ENCODE results near the gene RBM6.
"Not testable (repeated sequence)": the region's sequence is repeated elsewhere in the genome, so short reads cannot be mapped to it uniquely, and the experiment has no call there.

The RBM6 gene

GRCh38 chr3:49929291-49930167, 10.4 kb upstream of the RBM6 start, which contains the start of gene MON1A:
TSS of gene MON1A (minus strand) at chr3:49929811. CDS start at chr3:49913346, 16,465 bp downstream.
- H4K8ac ChIP-seq (ENCODE audit: low read depth, low read length): peak within 1 kb of the TSS; percentile 96
- no peak within 1 kb of the TSS for H2AK5ac ChIP-seq (ENCODE audit: low read length)
- H3K4me1 ChIP-seq (ENCODE audit: control insufficient read depth in 1 of 2, insufficient read depth in 2 of 2, low read length in 2 of 2): peaks cover 12 to 14% of the 10 kb centered on the region in 2 experiments
- no peaks in the 10 kb centered on the region for H3K36me3 ChIP-seq (ENCODE audit: control insufficient read depth in 1 of 2, insufficient read depth in 2 of 2, low read length in 2 of 2)
- peak within 1 kb of the TSS; percentile 72 for H4K91ac ChIP-seq (ENCODE audit: low read depth, low read length)
- peak within 1 kb of the TSS; percentile 64 for H2BK120ac ChIP-seq (ENCODE audit: insufficient read depth, low read length, poor library complexity)
- H3K4me2 ChIP-seq (ENCODE audit: low read length): peak within 1 kb of the TSS; percentile 90
- WGBS (ENCODE audit: extremely low coverage, insufficient coverage, insufficient read length): no CpG with 5 or more reads among the region's 56 CpGs
- H3K4me3 ChIP-seq (ENCODE audit: low read depth, low read length): peak within 1 kb of the TSS; percentile 78
- H2BK12ac ChIP-seq (ENCODE audit: low read length): peak within 1 kb of the TSS; percentile 54
- peak within 1 kb of the TSS; percentile 35 for H3K18ac ChIP-seq (ENCODE audit: low read length)
- peak; percentile 98 to 99 for DNase-seq
- peaks cover 2% of the 10 kb centered on the region for H3K79me2 ChIP-seq (ENCODE audit: control insufficient read depth, insufficient read depth, low read length, poor library complexity)
- no peak within 1 kb of the TSS for H3K23ac ChIP-seq (ENCODE audit: low read length)
- H3K27me3 ChIP-seq (ENCODE audit: insufficient read depth, low read length): no peaks in the 10 kb centered on the region
- H3K27ac ChIP-seq (ENCODE audit: low read depth, low read length): peak within 1 kb of the TSS; percentile 61
- H3K4ac ChIP-seq (ENCODE audit: low read depth, low read length): peak within 1 kb of the TSS; percentile 60
- peaks cover 5% of the 10 kb centered on the region for H3K79me1 ChIP-seq (ENCODE audit: low read length)
- H3K14ac ChIP-seq (ENCODE audit: low read length): peak within 1 kb of the TSS; percentile 67
- H2AFZ ChIP-seq (ENCODE audit: insufficient read depth, low read length, poor library complexity): peak within 1 kb of the TSS; percentile 61
- peak within 1 kb of the TSS; percentile 36 for H2BK5ac ChIP-seq (ENCODE audit: low read depth, low read length, poor library complexity)
- H3K9me3 ChIP-seq (ENCODE audit: insufficient read depth, low read depth, low read length): no peaks in the 10 kb centered on the region
- H4K12ac ChIP-seq (ENCODE audit: low read depth, low read length): peak within 1 kb of the TSS; percentile 74
- H3K9ac ChIP-seq (ENCODE audit: low read length): peak within 1 kb of the TSS; percentile 77

DNA sequence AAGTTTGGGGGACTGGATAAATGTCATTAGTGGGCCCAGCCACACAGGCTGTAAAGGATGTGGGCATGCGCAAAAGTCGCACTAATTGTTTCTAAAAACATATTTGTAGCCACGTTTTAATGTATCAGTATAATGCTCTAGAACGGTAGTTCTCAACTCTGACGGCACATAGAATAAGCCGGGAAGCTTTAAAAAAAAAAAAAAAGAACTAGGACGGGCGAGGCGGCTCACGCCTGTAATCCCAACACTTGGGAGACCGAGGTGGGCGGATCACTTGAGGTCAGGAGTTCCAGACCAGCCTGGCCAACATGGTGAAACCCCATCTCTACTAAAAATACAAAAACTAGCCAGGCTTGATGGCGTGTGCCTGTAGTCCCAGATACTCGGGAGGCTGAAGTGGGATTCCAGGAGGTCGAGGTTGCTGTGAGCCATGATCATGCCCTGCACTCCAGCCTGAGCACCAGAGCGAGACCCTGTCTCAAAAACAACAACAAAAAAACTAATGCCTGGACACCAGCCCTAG, 9.7 kb upstream of the RBM6 start:
- Histone ChIP-seq H3K14ac (ENCODE audit: low read length) (peak overlapping the region; percentile 67), H4K91ac (ENCODE audit: low read depth, low read length) (peak overlapping the region; percentile 72), H3K9me3 (ENCODE audit: insufficient read depth, low read depth, low read length) (no peaks in the 10 kb centered on the region), H3K4me3 (ENCODE audit: low read depth, low read length) (no peak overlapping the region), H2AK5ac (ENCODE audit: low read length) (no peak overlapping the region), H2BK12ac (ENCODE audit: low read length) (peak overlapping the region; percentile 54), H3K9ac (ENCODE audit: low read length) (no peak overlapping the region), H3K27me3 (ENCODE audit: insufficient read depth, low read length) (no peaks in the 10 kb centered on the region), H3K79me2 (ENCODE audit: control insufficient read depth, insufficient read depth, low read length, poor library complexity) (peaks cover 2% of the 10 kb centered on the region), H3K4me1 (ENCODE audit: control insufficient read depth in 1 of 2, insufficient read depth in 2 of 2, low read length in 2 of 2) (peaks cover 12 to 14% of the 10 kb centered on the region in 2 experiments), H3K36me3 (ENCODE audit: control insufficient read depth in 1 of 2, insufficient read depth in 2 of 2, low read length in 2 of 2) (no peaks in the 10 kb centered on the region), H2BK120ac (ENCODE audit: insufficient read depth, low read length, poor library complexity) (peak overlapping the region; percentile 64), H4K8ac (ENCODE audit: low read depth, low read length) (peak overlapping the region; percentile 96), H3K27ac (ENCODE audit: low read depth, low read length) (peak overlapping the region; percentile 61), H3K23ac (ENCODE audit: low read length) (no peak overlapping the region), H3K79me1 (ENCODE audit: low read length) (peaks cover 5% of the 10 kb centered on the region), H2BK5ac (ENCODE audit: low read depth, low read length, poor library complexity) (peak overlapping the region; percentile 36), H4K12ac (ENCODE audit: low read depth, low read length) (peak overlapping the region; percentile 74), H3K4me2 (ENCODE audit: low read length) (peak overlapping the region; percentile 90), H2AFZ (ENCODE audit: insufficient read depth, low read length, poor library complexity) (peak overlapping the region; percentile 38), H3K4ac (ENCODE audit: low read depth, low read length) (peak overlapping the region; percentile 60), H3K18ac (ENCODE audit: low read length) (peak overlapping the region; percentile 35)
- DNase-seq: no peak
- WGBS (ENCODE audit: extremely low coverage, insufficient coverage, insufficient read length): no CpG with 5 or more reads among the region's 16 CpGs

GRCh38 chr3:49930922-49931321, 9.0 kb upstream of the RBM6 start:
- peaks cover 2% of the 10 kb centered on the region for H3K79me2 ChIP-seq (ENCODE audit: control insufficient read depth, insufficient read depth, low read length, poor library complexity)
- H2BK120ac ChIP-seq (ENCODE audit: insufficient read depth, low read length, poor library complexity): no peak overlapping the region
- H3K27ac ChIP-seq (ENCODE audit: low read depth, low read length): no peak overlapping the region
- H2AFZ ChIP-seq (ENCODE audit: insufficient read depth, low read length, poor library complexity): no peak overlapping the region
- no peak overlapping the region for H3K23ac ChIP-seq (ENCODE audit: low read length)
- no peak overlapping the region for H2AK5ac ChIP-seq (ENCODE audit: low read length)
- H3K9ac ChIP-seq (ENCODE audit: low read length): no peak overlapping the region
- H3K14ac ChIP-seq (ENCODE audit: low read length): no peak overlapping the region
- peaks cover 12 to 14% of the 10 kb centered on the region in 2 experiments for H3K4me1 ChIP-seq (ENCODE audit: control insufficient read depth in 1 of 2, insufficient read depth in 2 of 2, low read length in 2 of 2)
- H4K91ac ChIP-seq (ENCODE audit: low read depth, low read length): no peak overlapping the region
- H3K27me3 ChIP-seq (ENCODE audit: insufficient read depth, low read length): no peaks in the 10 kb centered on the region
- no peak overlapping the region for H3K18ac ChIP-seq (ENCODE audit: low read length)
- no peak overlapping the region for H3K4me3 ChIP-seq (ENCODE audit: low read depth, low read length)
- H3K79me1 ChIP-seq (ENCODE audit: low read length): peaks cover 5% of the 10 kb centered on the region
- H3K36me3 ChIP-seq (ENCODE audit: control insufficient read depth in 1 of 2, insufficient read depth in 2 of 2, low read length in 2 of 2): no peaks in the 10 kb centered on the region
- no peak overlapping the region for H3K4me2 ChIP-seq (ENCODE audit: low read length)
- H4K12ac ChIP-seq (ENCODE audit: low read depth, low read length): no peak overlapping the region
- peak overlapping the region; percentile 17 for H4K8ac ChIP-seq (ENCODE audit: low read depth, low read length)
- H2BK5ac ChIP-seq (ENCODE audit: low read depth, low read length, poor library complexity): no peak overlapping the region
- no peak overlapping the region for H2BK12ac ChIP-seq (ENCODE audit: low read length)
- no peaks in the 10 kb centered on the region for H3K9me3 ChIP-seq (ENCODE audit: insufficient read depth, low read depth, low read length)
- no CpG with 5 or more reads among the region's 1 CpG for WGBS (ENCODE audit: extremely low coverage, insufficient coverage, insufficient read length)
- peak in 1 of 2 donors; percentile 30 for DNase-seq
- H3K4ac ChIP-seq (ENCODE audit: low read depth, low read length): no peak overlapping the region

DNA sequence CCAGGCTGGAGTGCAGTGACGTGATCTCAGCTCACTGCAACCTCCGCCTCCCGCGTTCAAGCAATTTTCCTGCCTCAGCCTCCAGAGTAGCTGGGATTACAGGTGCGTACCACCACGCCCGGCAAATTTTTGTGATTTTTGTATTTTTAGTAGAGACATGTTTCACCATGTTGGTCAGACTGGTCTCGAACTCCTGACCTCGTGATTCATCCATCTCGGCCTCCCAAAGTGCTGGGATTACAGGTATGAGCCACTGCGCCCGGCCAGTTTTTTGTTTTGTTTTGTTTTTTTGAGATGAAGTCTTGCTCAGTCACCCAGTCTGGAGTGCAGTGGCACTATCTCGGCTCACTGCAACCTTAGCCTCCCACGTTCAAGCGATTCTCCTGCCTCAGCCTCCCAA, 7.7 kb upstream of the RBM6 start:
- H4K91ac ChIP-seq (ENCODE audit: low read depth, low read length); H3K79me2 ChIP-seq (ENCODE audit: control insufficient read depth, insufficient read depth, low read length, poor library complexity); H2AFZ ChIP-seq (ENCODE audit: insufficient read depth, low read length, poor library complexity); H2BK5ac ChIP-seq (ENCODE audit: low read depth, low read length, poor library complexity); H3K9me3 ChIP-seq (ENCODE audit: insufficient read depth, low read depth, low read length); H4K8ac ChIP-seq (ENCODE audit: low read depth, low read length); H3K79me1 ChIP-seq (ENCODE audit: low read length); H3K18ac ChIP-seq (ENCODE audit: low read length); H3K23ac ChIP-seq (ENCODE audit: low read length); H3K27ac ChIP-seq (ENCODE audit: low read depth, low read length); H3K27me3 ChIP-seq (ENCODE audit: insufficient read depth, low read length); H2BK12ac ChIP-seq (ENCODE audit: low read length); H3K4me3 ChIP-seq (ENCODE audit: low read depth, low read length); H3K14ac ChIP-seq (ENCODE audit: low read length); H3K9ac ChIP-seq (ENCODE audit: low read length); H3K36me3 ChIP-seq (ENCODE audit: control insufficient read depth in 1 of 2, insufficient read depth in 2 of 2, low read length in 2 of 2); H3K4me2 ChIP-seq (ENCODE audit: low read length); H3K4ac ChIP-seq (ENCODE audit: low read depth, low read length); H2AK5ac ChIP-seq (ENCODE audit: low read length); H4K12ac ChIP-seq (ENCODE audit: low read depth, low read length); H2BK120ac ChIP-seq (ENCODE audit: insufficient read depth, low read length, poor library complexity): not testable (repeated sequence)
- WGBS (ENCODE audit: extremely low coverage, insufficient coverage, insufficient read length): no CpG with 5 or more reads among the region's 15 CpGs
- peaks cover 12 to 14% of the 10 kb centered on the region in 2 experiments for H3K4me1 ChIP-seq (ENCODE audit: control insufficient read depth in 1 of 2, insufficient read depth in 2 of 2, low read length in 2 of 2)
- peak; percentile 61 to 78 for DNase-seq
